ENCODE results near the gene ACP7.

DNA sequence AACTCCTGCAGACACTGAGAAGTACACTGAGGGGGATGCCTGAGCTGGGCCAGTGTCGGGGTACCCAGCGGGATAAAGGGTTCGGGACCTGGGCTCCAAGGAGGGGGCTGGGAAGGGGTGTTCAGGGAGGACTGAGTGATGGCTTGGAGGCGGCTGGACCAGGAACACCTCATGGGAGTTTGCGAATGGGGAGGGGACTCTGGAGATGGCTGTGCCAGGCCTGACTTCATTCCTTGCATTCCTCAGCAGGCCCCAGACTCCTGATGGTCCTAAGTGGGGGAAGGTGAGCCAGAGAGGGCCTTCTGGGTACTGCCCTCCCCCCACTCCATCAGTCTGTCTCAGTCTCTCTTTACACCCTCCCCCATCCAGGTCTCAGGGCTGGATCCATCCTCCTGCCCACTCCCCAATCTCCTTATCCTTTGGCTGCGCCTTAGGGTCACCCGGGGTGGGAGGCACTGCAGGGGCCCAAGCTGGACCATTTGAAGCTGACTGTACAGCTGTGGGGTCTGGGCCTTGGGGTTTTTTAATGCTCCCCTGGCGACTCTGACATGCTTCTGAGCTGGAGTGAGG lies 55.2 kb downstream of the ACP7 start:
- TF ChIP-seq, protein P1, sequence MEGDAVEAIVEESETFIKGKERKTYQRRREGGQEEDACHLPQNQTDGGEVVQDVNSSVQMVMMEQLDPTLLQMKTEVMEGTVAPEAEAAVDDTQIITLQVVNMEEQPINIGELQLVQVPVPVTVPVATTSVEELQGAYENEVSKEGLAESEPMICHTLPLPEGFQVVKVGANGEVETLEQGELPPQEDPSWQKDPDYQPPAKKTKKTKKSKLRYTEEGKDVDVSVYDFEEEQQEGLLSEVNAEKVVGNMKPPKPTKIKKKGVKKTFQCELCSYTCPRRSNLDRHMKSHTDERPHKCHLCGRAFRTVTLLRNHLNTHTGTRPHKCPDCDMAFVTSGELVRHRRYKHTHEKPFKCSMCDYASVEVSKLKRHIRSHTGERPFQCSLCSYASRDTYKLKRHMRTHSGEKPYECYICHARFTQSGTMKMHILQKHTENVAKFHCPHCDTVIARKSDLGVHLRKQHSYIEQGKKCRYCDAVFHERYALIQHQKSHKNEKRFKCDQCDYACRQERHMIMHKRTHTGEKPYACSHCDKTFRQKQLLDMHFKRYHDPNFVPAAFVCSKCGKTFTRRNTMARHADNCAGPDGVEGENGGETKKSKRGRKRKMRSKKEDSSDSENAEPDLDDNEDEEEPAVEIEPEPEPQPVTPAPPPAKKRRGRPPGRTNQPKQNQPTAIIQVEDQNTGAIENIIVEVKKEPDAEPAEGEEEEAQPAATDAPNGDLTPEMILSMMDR (IDR thresholded peaks at IDR 0.05) = no peak
- TF ChIP-seq POLR2A (IDR thresholded peaks at IDR 0.05) = no peak

Data from prostate gland (tissue), 2 donors.